ENCODE measurements around the gene TJP2.

The TJP2 gene

GRCh38 chr9:69229367-69229766, 55.3 kb downstream of the TJP2 start:
- TF ChIP-seq CTCF (IDR thresholded peaks at IDR 0.05; ENCODE audit: insufficient read depth, missing control alignments), result no peak
- no peak for FAIRE-seq

DNA sequence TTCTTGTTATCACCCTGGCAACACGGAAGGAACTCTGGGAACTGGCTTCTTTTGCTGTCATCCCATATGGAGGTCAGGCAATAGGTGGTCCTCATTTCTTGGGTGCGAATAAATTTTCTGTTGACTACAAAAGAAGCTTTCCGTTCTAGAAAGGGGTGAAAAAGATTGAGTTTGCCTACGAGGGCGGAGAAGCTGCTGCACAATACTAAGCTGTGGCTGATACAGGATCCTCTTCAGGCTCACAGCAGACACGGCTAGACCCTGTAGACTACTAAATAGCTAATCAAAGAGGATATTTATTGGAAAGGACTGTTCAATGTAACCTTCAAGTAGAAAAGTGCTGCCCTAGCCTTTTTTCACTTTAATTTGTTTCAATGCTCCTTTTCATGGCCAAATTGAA, 58.1 kb downstream of the TJP2 start:
- no peak for DNase-seq (ENCODE audit: insufficient read length, low spot score)
- TF ChIP-seq CTCF (IDR thresholded peaks at IDR 0.05; ENCODE audit: insufficient read depth, missing control alignments), result no peak
- no peak for FAIRE-seq

More at GRCh38 chr9:69229367-69229766, 55.3 kb downstream of the TJP2 start:
- no peak for DNase-seq (ENCODE audit: insufficient read length, low spot score)

DNA sequence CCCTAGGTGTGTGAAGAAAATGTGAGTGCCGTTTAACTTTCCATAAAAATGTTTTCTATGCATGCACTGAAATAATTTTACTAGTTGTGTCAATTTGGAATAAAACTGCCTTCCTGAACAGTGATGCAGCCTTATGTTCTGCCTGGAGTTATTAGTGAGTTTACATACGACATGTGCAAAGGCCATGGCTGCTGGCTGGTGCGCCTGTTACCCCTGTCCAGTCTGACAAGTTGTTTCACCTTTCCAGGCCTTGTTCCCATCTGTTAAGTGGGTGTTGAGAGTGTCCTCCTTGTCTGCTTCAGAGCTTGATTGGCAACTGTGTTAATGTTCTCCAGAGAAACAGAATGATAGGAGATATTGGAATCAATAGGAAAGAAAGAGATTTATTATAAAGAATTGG, 60.6 kb downstream of the TJP2 start:
- TF ChIP-seq CTCF (IDR thresholded peaks at IDR 0.05; ENCODE audit: insufficient read depth, missing control alignments), result no peak
- FAIRE-seq, result no peak

GRCh38 chr9:69236188-69236587, 62.1 kb downstream of the TJP2 start:
- TF ChIP-seq CTCF (IDR thresholded peaks at IDR 0.05; ENCODE audit: insufficient read depth, missing control alignments), result no peak
- FAIRE-seq, result no peak
- DNase-seq (ENCODE audit: insufficient read length, low spot score), result no peak

More for the DNA sequence above, 60.6 kb downstream of the TJP2 start:
- DNase-seq (ENCODE audit: insufficient read length, low spot score), result no peak

GRCh38 chr9:69237702-69238295, 63.7 kb downstream of the TJP2 start:
- no peak for TF ChIP-seq CTCF (IDR thresholded peaks at IDR 0.05; ENCODE audit: insufficient read depth, missing control alignments)
- DNase-seq (ENCODE audit: insufficient read length, low spot score) (no peak), FAIRE-seq (no peak)

GRCh38 chr9:69243116-69243515, 69.0 kb downstream of the TJP2 start:
- no peak for DNase-seq (ENCODE audit: insufficient read length, low spot score)
- TF ChIP-seq CTCF (IDR thresholded peaks at IDR 0.05; ENCODE audit: insufficient read depth, missing control alignments), result no peak
- FAIRE-seq, result no peak

DNA sequence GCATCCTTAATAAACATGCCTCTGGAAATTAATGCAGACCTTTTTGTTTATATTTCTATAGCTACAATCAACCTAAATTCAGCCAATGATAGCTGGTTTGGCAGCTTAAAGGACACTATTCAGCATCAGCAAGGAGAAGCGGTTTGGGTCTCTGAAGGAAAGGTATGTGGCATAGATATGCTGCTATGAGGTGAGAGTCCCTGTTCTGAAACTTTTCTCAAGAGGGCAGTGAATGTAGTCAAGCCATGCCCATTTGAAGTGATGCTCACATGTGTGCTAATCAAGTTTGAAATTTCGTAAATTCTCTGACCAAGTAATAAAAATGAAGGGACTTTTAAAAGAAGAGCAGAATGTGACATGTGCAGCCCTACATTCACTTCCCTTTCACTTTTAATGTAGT, 72.6 kb downstream of the TJP2 start:
- TF ChIP-seq CTCF (IDR thresholded peaks at IDR 0.05; ENCODE audit: insufficient read depth, missing control alignments), result no peak
- DNase-seq (ENCODE audit: insufficient read length, low spot score) (no peak), FAIRE-seq (no peak)

Measured in D721Med (cell line).